Amygdala (tissue), 56 donors: Measurements from ENCODE around the gene AFF2.
"Not testable (repeated sequence)": the region's sequence is repeated elsewhere in the genome, so short reads cannot be mapped to it uniquely, and the experiment has no call there.

Experiments
- DNase-seq, 56 donors: peaks; one replicate each; lab custom pipeline; 2025; lab: John Stamatoyannopoulos, UW

Gene AFF2

DNA sequence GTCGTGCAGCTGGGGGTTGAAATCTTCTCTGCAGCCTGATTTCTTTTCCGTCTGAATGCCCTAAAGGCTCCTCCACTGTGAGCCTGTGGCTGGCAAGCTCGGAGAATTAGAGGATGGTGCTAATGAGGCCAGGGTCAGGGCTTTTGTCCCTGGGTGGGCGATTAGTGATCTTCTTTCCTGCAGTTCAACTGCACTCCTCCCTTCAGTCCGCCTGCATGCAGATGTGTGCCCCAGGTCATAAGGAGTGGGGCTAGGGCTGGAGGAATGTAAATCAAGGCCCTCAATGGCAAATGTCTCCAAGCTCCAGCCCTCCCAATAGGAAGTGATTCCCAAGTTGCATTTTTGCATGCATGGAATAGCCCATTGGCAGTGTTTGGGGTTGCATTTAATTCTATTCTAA, 405.0 kb downstream of the AFF2 start:
- no peak for DNase-seq

DNA sequence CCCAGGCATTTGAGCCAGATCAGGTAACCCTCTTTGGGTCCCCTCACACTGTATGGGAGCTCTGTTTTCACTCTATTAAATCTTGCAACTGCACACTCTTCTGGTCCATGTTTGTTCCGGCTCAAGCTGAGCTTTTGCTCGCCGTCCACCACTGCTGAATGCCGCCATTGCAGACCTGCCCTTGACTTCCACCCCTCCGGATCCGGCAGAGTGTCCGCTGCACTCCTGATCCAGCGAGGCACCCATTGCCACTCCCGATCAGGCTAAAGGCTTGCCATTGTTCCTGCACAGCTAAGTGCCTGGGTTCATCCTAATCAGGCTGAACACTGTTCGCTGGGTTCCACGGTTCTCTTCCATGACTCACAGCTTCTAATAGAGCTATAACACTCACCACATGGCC, 406.2 kb downstream of the AFF2 start:
- not testable (repeated sequence) for DNase-seq

DNA sequence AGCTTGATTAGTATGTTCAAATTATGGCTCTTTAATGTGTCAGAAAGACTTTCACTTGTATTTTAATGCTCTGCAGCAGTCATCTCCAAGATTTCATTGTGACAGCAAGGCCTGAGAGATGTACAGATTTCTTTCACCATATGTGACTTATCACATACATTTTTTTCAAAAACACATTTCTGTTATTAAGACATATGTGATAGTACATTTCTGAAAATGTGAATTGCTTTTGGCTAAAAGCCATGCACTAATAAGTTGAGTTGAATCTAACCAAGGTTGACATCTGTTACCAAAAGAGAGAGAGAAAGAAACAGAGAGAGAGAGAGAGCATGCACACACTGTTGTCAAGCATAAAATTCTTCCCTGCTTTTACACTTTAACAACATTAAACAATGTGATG, 409.3 kb downstream of the AFF2 start:
- DNase-seq: no peak

DNA sequence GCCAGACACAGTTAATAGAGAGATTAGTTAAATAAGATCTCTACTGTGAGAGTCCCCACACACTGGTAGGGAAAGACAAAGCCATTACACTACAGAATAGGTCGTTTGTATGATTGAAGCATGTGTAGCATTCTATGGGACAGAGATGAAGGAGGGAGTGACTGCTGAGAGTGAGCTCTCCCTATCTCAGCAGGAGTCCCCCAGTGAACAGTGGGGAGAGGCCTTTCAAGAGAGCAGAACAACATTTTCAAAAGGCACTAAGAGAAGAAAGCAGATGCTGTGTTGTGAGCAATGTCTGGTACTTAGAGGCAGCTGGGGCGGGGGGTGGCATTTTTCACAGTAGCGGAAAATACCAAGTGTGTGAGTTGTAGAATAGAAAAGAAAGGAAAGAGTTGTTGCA, 413.6 kb downstream of the AFF2 start:
- DNase-seq: no peak

DNA sequence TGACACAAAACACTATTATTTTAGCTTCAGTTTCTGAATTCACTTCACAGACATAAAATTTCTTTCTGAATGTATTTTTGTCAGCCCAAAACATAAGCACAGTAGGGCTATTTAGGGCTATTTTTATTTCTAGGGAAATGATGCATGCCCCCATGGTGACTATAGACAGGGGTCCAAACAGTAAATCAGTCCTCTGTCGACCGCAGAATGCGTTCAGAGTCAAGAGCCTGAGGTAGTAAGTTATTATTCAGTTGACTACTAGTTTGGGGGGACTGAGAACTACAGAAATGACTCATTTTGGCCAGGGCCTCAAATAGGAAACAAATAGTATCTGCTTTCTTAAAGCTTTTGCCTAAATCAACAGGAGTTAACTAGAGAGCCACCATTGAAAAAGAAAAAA, 414.4 kb downstream of the AFF2 start:
- DNase-seq: no peak

DNA sequence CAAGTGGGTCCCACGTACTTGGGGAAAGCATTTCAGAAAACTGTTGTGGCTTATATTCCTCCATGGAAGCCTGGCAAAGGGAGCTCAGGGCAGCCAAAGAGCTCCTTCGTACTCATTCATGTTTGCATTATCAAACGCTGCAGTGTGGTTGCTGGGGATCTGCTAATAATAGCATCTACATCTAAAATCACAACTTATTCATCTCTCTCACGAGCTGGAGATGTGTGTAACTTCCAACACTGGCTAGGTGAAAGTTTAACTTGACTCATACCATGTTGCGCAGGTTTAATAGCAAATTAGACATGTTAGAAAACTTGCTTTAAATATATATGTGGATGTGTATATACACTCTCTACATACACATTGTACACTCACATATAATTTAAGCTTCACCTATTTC, 415.1 kb downstream of the AFF2 start:
- no peak for DNase-seq

DNA sequence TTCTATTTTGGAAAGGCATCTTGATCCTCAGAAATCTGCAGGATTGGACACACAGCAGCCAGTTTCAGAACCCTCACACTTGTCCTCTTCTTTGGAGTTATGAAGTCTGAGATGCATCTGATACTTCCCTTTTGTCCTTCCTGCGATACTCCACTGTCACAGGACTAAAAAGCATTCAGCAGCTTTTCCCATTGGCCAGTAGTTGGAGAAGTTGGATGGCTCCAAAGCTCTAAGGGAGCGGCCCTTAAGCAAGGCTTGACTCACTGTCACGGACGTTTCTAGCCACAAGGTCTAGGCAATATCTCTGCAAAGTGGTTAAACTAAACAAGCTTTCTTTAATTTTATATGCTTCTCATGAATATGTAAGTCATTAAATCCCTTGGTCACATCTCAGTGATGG, 417.0 kb downstream of the AFF2 start:
- no peak for DNase-seq

DNA sequence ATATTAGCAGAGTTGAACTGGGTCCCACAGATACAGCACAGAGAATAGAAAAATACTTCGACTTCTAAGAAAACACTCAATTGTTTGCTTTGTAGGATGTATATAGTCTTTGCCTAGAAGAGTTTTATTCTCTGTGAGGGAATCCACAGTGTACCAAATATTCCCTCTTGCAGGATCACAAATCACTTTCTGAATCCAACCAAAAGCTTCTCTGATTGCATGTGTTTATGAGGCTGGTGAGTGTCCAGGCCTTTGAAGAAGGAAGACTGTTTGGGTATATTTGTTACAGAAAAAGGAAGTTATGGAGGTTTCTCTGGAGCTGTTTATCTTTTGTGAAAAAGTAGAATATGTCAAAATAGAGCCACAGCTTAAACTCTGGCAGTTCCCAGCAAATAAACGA, 423.2 kb downstream of the AFF2 start:
- DNase-seq: no peak

DNA sequence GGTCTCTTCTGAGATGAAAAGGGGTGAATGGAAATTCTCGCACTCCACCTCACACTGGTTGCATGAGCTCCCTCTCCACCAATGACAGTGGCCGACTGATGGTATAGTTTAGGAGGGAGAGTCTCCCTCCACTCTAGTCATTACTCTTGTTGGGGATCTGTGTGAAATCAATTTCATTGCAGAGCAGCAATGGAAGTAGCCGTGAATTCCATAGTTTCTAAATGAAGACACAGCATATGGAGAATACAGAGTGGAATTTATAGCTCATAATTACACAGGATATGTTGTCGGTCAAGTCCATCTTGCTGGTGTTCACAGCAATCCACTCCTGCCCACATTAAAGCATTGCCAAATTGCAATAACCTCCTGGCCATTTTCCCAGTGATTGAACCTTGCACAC, 426.0 kb downstream of the AFF2 start:
- no peak for DNase-seq

DNA sequence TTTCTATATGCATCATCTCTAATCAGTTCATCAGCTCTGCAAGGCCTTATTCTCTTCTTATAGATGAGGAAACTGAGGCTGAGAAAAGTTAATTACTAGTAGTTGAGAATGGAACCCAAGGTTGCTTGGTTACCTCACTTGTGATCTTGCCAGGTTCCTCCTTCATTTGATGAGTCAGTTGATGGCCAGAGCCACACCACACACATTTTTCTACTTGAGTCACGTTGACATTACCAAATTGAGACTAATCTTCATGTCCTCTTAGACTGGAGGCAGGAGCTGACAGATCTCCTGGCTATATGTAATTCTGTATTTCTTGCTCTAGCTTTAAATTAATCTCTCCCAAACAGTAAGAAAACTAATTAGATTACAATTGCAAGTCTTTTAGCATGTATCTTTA, 428.4 kb downstream of the AFF2 start:
- no peak for DNase-seq

DNA sequence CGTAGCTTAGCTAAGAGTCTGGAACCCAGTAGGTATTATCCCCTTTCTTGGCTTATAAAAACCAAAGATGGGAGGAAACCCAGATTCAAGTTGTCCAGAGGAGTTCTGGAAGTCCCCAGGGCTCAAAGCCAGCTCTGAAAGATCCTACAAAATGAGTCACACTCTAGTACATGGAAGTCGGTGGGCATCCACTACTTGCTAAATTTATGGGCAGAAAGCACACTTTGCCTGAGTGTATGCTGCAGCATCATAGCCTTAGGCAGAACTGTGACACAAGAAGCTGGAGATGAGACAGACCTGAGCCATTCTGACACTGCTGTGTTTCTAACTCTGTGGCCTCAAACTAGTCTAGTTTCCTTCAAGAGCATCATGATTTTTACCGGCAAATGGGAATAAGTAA, 429.3 kb downstream of the AFF2 start:
- no peak for DNase-seq

DNA sequence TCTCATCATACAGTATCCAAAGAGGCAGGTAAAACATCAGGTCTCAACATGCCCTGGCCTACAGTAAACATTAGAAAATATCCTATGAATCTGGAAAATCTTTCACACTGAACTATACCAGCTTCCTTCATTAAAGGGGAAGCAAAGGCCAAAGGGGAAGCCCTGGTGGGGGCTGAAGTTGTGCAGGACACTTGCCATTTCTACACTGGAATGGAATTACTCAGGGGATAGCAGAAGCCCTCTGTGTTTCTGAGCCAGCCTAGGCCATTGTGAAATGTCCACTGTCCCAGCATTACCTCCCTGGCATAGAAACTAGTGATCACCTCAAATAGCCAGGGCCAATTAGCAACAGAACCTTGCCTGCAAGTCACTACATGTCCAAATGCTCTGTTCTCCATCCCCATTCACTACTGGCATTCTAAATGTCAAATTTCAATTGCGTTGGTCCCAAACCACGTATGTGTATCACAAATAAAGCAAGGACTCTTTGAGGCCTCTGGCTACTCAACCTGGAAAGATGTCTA, 429.9 kb downstream of the AFF2 start:
- no peak for DNase-seq

DNA sequence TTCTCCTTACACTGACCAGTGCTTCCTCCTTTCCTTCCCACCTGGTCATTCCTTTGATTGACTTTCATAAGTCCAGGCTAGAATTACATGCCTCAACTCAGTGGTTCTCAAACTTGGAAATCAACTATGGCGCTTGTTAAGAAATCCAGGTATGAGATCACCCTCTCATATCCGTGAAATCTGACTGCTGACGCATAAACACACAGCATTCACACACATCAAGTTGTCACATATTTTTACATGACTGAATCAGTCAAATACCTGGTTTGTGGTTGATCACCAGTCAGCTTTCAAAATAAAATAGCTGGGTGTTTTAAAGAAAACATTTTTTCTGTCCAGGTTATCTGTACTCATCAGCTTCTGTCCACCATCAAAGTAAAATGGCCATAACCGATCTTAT, 433.5 kb downstream of the AFF2 start:
- DNase-seq: no peak

DNA sequence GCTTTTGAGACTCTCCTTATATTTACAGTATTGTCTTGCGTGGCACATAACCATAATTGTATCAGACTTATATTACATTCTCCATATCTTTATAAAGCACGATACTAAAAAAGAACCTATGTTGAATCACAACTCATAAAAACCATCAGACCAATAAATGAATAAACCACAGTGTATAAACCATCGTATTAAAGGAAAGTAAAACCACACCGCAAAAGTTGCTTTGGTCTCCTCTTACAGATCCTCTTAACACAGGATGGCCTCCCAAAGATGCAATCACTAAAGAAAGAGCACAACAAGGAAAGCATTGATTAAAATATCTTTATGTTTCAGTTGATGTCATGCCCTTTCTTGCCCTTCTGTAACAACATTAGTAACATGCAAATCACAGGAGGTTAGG, 437.9 kb downstream of the AFF2 start:
- DNase-seq: no peak

DNA sequence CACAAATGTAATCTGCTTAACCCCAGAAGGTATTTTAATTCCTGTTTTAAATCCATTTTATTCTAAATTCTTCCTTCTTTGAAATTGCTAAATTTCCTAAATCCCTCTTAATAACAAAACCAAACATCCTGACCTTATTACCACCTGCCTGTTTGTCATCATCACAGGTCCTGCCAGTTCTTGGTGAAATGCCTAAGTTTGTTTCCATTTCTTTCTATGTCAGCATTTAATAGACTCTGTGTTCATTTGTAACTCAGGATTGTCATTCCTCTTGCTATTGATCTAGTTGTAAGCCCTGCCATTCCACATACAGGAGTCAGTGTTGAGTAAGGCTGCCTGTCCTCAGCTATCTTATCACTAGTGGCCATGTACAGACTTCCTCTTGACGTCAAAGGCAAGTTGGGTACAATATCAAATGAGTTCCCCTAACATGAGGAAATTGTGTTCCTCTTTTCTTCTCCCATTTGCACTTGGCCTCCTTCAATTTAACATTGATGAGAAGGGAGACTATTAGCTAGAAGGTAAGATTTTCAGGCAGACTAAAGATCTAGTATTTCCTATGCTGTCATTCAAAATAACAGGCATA, 440.1 kb downstream of the AFF2 start:
- no peak for DNase-seq

DNA sequence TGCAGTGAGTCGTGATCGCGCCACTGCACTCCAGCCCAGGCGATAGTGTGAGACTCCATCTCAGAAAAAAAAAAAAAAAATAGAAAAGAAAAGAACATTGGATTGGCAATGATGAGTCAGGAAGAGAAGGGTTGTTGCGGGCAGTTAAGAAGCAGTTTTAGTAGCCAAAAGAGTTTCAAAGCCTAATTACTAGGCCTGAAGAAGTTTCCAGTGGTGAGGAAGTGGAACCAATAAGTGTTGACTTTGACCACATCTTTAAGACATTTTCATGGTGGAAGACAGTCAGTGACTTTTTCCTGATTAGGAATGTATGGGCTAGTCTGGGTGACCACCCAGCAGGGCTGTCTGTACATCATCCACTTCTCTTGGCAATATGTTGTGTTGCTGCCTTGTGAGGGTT, 442.3 kb downstream of the AFF2 start:
- no peak for DNase-seq

DNA sequence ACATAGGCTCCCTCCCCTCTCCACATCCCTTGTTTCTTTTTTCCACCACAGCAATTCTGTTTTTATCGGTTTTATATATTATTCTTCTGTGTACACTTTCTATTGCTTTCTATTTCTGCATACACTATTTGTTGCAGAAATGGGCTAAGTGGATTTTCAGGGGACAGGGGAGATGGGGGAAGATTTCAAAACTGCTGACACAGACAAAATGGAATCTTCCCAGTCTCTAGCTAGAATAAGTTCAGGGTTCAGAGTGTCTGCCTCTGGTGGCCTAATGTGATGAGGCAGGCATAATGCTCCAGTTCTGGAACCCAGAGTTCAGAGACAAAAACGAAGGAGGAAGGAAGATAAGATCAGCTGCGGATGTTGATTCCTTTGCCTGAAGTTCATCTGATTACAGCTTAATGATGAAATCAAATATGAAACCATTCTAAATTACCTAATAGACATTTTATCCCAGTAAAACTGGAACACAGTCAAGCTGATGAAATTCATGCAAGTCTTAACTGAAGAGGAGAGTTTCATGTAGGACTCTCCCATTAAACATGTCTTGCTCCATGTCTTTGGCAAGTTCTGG, 447.1 kb downstream of the AFF2 start:
- DNase-seq: no peak

DNA sequence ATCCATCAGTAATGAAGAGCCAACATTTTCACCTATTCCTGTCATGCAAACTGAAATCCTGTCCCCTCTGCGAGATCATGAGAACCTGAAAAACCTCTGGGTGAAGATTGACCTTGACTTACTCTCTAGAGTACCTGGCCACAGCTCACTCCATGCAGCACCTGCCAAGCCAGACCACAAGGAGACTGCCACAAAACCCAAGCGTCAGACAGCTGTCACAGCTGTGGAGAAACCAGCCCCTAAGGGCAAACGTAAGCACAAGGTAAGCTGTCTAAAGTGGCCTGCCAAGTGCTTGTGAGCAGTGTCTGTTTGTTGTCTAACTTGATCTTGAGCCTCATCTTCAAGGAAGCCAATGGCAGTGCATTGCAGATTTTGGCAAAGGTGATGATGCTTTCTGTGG, 455.9 kb downstream of the AFF2 start:
- no peak for DNase-seq

DNA sequence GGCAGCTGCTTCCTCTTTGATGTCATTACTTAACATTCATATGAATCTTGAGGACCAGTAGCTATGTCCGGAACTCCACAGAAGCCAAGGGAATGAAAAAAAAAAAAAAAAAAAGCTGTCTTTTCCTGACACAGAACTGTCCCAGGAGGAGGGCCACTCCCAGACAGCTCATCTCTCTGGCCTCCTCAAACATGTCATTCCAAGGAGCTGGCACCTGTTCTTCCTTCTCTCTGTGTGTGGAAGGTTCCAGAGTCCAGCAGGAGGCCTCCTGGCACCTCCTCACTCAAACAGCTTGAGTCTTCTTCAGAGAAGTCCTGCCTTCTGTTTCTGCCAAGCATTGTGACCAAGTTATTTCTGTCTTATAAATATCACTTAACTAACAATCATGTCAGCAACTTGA, 458.5 kb downstream of the AFF2 start:
- DNase-seq: no peak

DNA sequence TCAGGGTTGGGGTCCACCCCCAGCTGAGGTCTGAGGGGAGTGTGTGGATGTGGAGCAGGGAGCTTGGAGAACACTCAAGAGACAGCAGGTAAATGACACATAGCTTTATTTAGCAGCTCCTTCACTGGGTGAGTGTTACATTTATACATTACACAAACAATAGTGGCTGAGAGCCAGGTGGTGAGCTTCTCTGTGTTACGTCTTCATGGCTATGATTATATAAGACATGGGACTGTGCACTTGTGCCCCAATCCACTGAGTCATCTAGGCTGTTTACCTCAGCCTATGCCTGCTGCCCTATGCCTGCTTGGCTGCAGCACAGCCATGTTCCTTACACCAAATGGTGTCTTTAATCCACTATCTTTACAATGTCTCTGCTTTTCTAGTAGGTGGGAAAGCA, 459.6 kb downstream of the AFF2 start:
- peak in 1 of 56 donors; percentile 21 for DNase-seq

DNA sequence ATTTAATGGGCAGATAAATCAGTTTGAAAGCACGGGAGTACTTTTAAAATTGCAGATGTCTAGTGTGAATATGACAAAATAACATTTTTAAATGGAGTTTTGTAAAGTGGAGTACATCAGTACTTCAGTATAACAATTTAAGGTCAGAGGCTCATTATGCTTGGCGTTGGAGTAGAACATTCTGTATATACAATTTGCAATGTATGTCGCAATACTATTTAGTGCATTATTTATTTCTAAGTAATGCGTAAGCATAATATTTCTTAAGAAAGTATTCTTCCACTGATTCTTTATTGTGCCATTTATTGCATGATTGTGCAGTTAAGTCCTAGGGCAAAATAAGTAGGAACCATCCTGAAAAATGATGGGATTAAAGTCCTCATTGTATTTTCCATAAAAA, 461.6 kb downstream of the AFF2 start:
- DNase-seq: no peak

DNA sequence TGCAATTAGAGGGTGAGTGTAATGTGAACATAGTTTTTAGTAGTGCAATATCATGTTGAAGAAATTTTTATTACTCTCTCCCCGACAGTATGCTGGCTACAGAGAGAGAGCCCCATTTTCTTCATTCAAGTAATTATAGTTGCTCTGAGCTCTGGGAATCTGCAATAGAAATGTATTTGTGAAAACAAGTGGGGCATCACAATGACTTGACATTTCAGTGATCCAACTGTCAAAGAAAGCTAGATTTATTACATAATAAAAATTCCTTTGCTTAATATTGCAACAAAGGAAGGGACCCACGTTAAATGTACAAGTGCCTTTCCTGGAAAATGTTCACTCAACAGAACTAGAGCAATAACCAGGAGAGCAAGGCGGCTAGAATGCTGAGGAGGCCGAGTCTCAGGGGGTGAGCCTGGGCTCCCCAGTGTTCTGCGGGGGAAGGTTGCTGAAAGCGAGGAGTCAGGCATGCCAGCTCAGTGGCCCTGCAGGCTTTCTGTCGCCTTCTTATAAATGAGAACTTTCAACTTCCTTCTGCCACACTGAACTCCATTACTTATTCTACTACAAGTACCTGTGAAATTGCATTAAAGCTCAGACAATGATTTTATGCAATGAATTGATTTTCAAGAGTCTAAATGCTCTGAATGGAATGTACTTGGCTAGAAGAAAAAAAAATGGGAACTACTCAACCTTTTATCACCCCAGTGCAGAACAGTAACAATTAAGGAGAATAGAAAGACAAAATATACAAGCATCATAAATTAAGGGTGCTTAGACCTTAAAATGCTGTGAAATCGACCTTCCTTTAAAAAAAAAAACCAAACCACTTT, 476.4 kb downstream of the AFF2 start:
- DNase-seq: no peak
